HUES48 (cell line): ENCODE measurements around the gene CHRNB1.

Experiments
- H3K27ac ChIP-seq: one replicate; pipeline ENCODE4 v1.7.0; 2013; ENCODE audit warnings: low read depth, low read length, inconsistent platforms
- H3K27me3 ChIP-seq: 2 replicates; pipeline ENCODE4 v1.6.1; 2013; ENCODE audit warnings: mild to moderate bottlenecking, low read length; ENCODE audit not compliant: control insufficient read depth, insufficient read depth
- H3K36me3 ChIP-seq: 2 replicates; pipeline ENCODE4 v1.6.1; 2013; ENCODE audit warnings: low read length; ENCODE audit not compliant: control insufficient read depth, insufficient read depth
- H3K4me1 ChIP-seq: 2 replicates; pipeline ENCODE4 v1.6.1; 2013; ENCODE audit warnings: mild to moderate bottlenecking, low read length; ENCODE audit not compliant: control insufficient read depth, insufficient read depth
- H3K4me3 ChIP-seq: 2 replicates; pipeline ENCODE4 v1.5.1; 2013; ENCODE audit warnings: mild to moderate bottlenecking, low read depth, low read length
- H3K9ac ChIP-seq: 2 replicates; pipeline ENCODE4 v1.6.1; 2013; ENCODE audit warnings: mild to moderate bottlenecking, low read depth, low read length, moderate library complexity
- H3K9me3 ChIP-seq: 2 replicates; pipeline ENCODE4 v1.6.1; 2013; ENCODE audit warnings: low read length; ENCODE audit not compliant: control insufficient read depth, insufficient read depth

Gene CHRNB1

DNA sequence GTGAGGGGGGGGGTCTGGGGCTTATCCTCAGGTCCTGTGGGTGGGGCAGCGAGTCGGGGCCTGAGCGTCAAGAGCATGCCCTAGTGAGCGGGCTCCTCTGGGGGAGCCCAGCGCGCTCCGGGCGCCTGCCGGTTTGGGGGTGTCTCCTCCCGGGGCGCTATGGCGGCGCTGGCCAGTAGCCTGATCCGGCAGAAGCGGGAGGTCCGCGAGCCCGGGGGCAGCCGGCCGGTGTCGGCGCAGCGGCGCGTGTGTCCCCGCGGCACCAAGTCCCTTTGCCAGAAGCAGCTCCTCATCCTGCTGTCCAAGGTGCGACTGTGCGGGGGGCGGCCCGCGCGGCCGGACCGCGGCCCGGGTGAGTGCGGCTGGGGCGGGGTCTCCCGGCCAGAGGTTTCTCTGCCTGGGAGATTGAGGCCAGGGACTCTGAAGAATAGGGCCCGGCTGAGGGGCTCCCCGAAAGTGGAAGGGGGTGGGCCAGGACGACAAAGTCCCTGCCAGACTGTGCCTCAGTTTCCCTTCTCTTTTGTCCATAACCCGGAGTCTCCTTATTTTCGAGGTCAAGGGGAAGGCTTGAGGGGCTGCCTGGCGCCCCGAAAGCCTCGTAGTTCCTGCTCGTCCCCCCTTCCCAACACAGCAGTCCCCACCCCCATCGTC is 5.3 kb upstream of the CHRNB1 start, which contains the start of gene FGF11:
FGF11 (plus strand) TSS at position 51 of the 651 bp plus-strand sequence; CDS start at position 160, 109 bp downstream.
- H3K36me3 ChIP-seq: no peaks in the 10 kb centered on the region
- peaks cover 29% of the 10 kb centered on the region for H3K4me1 ChIP-seq
- peak within 1 kb of the TSS; percentile 92 for H3K4me3 ChIP-seq
- no peaks in the 10 kb centered on the region for H3K9me3 ChIP-seq
- peaks cover 24% of the 10 kb centered on the region for H3K27me3 ChIP-seq
- H3K9ac ChIP-seq: peak within 1 kb of the TSS; percentile 93
- H3K27ac ChIP-seq: peak within 1 kb of the TSS; percentile 86

DNA sequence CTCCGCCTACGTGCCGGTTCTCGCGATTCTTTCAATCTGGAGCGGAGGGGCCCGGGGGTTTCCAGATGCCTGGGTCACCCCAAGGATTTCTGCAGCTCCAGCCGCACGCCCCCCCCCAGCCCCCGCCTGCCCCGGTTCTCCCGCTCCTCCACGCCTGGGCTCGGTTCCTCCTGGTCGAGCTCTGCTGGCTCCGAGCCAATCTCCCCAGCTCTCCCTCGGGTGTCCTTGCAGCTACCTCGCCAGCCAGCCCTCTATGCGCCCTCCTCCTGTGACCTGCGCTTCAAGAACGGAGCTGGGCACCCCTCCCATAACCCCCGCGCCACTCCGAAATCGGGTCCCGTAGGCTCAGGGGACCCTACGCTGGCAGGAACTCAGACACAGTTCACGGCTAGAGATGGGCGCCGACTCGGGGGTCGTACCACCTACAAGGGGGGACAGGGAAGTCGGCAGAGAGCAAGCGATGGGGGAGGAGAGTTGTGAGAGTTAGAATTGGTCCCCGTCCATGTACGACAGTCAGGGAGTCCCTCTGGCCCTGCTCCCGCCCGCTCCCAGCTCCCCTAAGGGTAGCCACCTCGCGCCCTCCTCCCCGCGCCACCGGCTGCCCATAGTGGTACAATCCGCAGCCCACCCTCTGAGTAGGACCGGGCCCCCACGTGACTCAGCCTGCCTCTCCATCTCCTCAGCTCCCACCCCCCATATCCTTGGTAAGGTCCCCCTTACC is 4.6 kb upstream of the CHRNB1 start:
- peak overlapping the region; percentile 92 for H3K4me3 ChIP-seq
- H3K9me3 ChIP-seq: no peaks in the 10 kb centered on the region
- peak overlapping the region; percentile 93 for H3K9ac ChIP-seq
- H3K4me1 ChIP-seq: peaks cover 31% of the 10 kb centered on the region
- peak overlapping the region; percentile 86 for H3K27ac ChIP-seq
- no peaks in the 10 kb centered on the region for H3K36me3 ChIP-seq
- peaks cover 24% of the 10 kb centered on the region for H3K27me3 ChIP-seq

DNA sequence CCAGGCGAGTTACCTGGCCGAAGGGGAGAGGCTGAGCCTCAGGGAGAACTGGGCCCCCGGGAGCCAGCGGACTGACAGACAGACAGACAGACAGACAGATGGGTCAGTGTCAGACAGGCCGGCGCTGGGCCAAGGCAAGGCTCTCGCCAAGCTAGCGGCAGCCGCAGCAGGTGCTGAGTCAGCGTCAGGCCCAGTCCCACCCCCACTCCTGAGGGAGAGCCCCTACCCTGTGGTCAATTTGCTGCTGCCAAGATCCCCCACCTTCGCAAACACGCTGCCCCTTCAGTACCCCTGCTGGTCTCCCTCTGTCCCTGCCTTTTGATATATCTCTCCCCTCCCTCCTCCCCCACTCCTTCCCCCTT is 4.0 kb upstream of the CHRNB1 start:
- H3K4me3 ChIP-seq: peak overlapping the region; percentile 92
- H3K27ac ChIP-seq: peak overlapping the region; percentile 86

DNA sequence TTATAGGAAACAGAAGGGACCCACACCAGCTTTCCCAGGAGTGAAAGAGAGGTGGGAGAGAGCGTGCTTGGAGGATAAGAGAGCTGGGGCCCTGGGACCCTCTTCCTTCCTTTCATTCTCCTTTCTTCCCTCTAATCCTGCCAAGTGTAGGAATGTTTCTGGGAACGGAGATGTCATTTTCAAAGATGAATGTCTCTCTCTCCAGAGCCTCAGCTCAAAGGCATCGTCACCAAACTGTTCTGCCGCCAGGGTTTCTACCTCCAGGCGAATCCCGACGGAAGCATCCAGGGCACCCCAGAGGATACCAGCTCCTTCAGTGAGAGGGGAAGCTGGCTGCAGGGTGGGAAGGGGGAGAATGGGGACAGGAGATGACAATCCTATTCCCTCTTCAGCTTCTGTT is 3.6 kb upstream of the CHRNB1 start:
- Histone ChIP-seq H3K4me3 (peak overlapping the region; percentile 92), H3K9me3 (no peaks in the 10 kb centered on the region), H3K9ac (no peak overlapping the region), H3K27me3 (peaks cover 24% of the 10 kb centered on the region), H3K4me1 (peaks cover 28% of the 10 kb centered on the region), H3K36me3 (no peaks in the 10 kb centered on the region), H3K27ac (peak overlapping the region; percentile 46)

More for the DNA sequence above, 4.0 kb upstream of the CHRNB1 start:
- H3K9ac ChIP-seq: peak overlapping the region; percentile 93; the same call in 1 of the 2 replicates
- H3K36me3 ChIP-seq: no peaks in the 10 kb centered on the region
- H3K4me1 ChIP-seq: peaks cover 31% of the 10 kb centered on the region
- H3K27me3 ChIP-seq: peaks cover 24% of the 10 kb centered on the region
- H3K9me3 ChIP-seq: no peaks in the 10 kb centered on the region

DNA sequence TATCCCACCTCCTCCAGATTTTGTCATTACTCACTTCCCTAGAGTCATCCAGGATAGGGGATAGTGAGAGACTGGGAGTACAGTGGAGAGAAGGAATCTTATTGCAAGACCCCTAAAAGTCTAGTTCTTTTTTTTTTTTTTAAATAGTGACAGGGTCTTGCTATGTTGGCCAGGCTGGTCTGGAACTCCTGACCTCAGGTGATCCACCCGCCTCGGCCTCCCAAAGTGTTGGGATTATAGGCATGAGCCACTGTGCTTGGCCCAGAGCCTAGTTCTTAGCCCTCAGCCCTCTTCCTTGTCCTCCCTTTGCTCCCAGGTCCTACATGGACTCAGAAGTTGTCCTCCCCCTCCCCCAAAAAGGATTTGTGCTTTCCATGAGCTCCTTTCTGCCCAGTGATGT is 2.7 kb upstream of the CHRNB1 start:
- no peak overlapping the region for H3K4me3 ChIP-seq
- peaks cover 24% of the 10 kb centered on the region for H3K27me3 ChIP-seq
- H3K4me1 ChIP-seq: peaks cover 30% of the 10 kb centered on the region
- H3K9ac ChIP-seq: no peak overlapping the region
- no peaks in the 10 kb centered on the region for H3K9me3 ChIP-seq
- H3K36me3 ChIP-seq: no peaks in the 10 kb centered on the region
- H3K27ac ChIP-seq: no peak overlapping the region

DNA sequence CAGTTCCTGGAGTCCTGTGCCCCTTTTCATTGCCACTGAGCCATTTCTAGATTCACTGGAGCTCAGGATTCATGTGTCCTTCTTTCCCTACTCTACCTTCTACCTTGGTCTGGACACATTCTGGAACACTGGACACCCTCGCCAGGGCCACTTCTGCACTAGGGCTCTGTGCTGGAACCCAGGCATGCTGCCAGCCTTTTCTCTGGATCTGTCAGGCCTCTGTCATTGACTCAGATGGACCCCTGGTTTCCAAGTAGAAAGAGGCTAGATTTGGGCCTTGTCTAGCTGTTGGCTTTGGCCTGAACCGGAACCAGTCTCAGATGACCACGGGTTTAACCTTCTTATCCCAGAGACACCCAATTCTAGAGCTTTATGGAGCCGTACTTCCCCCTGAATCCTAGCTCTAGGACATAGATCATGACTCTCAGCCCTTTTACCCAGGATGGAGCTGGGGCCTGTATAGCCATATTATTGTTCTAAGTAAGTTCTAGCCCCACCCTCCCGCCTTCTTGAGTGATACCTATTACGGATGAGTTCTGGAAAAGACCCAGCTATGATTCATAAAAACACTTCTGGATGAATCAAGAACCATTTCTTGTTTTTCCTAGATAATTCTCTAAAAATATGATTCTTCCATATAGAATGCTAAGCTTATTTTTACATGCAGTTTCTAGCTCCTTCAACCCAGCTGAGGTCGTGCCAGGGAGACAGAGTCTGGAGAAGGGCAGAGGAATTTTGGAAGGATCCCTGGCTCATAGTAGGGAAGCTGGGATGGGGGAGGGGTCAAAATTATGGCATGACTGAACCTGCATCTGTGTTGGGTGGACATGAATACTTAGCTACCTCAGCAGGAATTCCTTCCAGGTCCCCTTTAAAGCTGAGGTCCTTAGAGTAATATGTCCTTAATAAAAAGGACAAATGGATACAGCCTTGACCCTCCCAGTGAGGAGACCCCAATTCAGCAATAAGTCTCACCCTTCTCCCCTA is 1.1 kb upstream of the CHRNB1 start:
- no peak overlapping the region for H3K4me3 ChIP-seq
- no peak overlapping the region for H3K9ac ChIP-seq
- H3K36me3 ChIP-seq: no peaks in the 10 kb centered on the region
- H3K27me3 ChIP-seq: peaks cover 10% of the 10 kb centered on the region
- H3K4me1 ChIP-seq: peaks cover 18% of the 10 kb centered on the region
- no peaks in the 10 kb centered on the region for H3K9me3 ChIP-seq
- H3K27ac ChIP-seq: no peak overlapping the region

DNA sequence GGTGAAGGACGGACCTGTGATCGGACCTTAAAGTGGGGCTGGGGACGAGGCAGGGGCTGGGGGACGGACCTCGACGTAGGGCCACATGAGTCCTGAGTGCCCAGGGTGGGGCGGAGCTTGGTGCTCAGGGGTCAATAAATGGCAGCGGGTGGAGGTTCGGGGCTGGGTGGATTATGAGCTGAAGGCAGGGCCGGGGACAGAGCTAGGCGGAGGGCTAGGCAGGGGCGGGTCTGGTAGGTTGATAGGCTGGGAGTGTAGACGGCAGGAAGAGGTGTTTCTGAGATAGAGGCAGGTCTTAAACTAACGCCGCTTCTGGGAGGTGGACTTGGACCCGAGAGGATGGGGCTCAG is 733 bp downstream of the CHRNB1 start:
- Histone ChIP-seq H3K27ac (peak overlapping the region; percentile 76), H3K4me3 (peak overlapping the region; percentile 68)

DNA sequence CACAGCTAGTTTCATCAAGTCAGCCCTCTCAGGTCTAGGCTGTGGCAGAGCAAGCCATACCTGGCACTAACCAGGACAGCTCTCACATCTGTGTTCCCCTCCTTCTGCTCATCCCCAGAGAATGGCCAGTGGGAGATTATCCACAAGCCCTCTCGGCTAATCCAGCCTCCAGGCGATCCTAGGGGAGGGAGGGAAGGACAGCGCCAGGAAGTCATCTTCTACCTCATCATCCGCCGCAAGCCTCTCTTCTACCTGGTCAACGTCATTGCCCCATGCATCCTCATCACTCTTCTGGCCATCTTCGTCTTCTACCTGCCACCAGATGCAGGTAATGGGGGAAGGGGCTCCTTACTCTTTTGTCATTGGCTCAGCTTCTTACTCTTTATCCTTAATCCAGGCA is 3.6 kb downstream of the CHRNB1 start:
- Histone ChIP-seq H3K4me1 (peaks cover 8% of the 10 kb centered on the region), H3K36me3 (no peaks in the 10 kb centered on the region), H3K4me3 (no peak overlapping the region), H3K27ac (no peak overlapping the region), H3K9ac (no peak overlapping the region), H3K9me3 (no peaks in the 10 kb centered on the region), H3K27me3 (no peaks in the 10 kb centered on the region)

More for the DNA sequence above, 733 bp downstream of the CHRNB1 start:
- Histone ChIP-seq H3K4me1 (peaks cover 15% of the 10 kb centered on the region), H3K9me3 (no peaks in the 10 kb centered on the region), H3K36me3 (no peaks in the 10 kb centered on the region), H3K27me3 (no peaks in the 10 kb centered on the region), H3K9ac (no peak overlapping the region)

DNA sequence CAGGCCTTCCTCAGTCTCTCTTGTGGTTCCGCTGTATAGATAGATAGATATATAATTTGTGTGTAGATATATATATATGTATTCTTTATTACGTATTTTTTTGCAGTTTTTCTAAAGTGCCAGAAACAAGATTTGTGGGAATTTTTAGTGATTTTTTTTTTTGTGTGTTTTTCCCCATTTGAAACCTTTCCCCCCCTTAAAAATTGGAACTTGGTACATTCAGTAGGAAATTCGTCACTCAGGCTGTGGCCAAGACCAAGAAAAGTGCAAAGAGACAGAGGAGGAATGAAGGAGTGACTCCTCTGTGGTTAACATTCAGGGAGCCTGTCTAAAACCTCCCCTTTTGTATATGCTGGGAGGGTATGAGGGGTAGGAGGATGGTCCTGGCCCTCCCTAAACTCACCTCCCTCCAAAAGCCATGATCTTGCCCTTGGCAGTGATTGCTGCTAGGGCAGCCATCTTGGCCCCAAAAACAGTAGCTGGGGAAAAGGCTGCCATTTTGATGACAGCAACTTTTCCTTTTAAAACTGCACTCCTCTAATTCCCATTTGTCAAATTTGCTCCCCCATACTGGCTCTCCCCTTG is 15.2 kb downstream of the CHRNB1 start:
- Histone ChIP-seq H3K27ac (no peak overlapping the region), H3K27me3 (no peaks in the 10 kb centered on the region), H3K36me3 (peaks cover 9% of the 10 kb centered on the region), H3K9ac (no peak overlapping the region), H3K4me3 (no peak overlapping the region), H3K4me1 (peaks cover 12% of the 10 kb centered on the region; the same call in 1 of the 2 replicates), H3K9me3 (no peaks in the 10 kb centered on the region)

DNA sequence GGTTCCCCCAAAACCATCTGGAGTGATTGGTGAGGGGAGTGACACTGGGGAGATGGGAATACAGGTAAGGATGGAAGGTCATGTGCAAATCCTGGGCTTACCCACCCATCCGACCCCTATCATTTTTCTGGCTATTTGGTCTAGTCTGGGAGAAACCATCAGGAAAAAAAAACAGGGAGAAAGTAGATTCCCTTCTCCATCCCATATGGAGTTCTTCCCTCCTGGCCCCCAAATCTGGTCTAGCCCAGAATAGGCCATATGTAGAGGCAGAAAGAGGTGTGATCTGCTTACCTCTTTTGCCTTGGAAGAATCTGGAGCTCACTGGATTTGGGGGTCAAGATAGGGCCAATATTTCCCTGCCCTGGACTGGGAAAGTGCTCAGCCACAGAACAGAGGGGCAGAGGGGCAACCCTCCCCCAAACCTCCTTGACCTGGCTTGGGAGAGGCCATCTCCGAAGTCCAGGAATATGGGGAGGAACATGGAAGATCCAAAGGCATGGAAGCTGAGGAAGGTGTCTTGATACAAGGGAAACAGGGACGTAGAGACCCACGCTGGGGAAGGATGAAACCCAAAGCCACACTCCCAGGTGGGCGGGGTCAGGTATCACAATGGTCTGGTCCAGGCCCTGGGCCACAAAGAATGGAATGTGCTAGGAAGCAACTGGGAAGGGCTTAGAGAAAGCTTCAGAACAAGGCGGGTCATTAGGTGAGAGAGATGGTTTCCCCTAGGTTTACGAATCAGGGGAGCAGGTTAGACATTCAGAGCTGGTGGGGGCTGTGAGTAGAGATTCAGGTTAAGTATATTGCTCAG is 16.2 kb downstream of the CHRNB1 start:
- Histone ChIP-seq H3K9me3 (no peaks in the 10 kb centered on the region), H3K27ac (no peak overlapping the region), H3K9ac (no peak overlapping the region), H3K4me3 (no peak overlapping the region), H3K36me3 (peaks cover 9% of the 10 kb centered on the region), H3K4me1 (peaks cover 9% of the 10 kb centered on the region; the same call in 1 of the 2 replicates), H3K27me3 (no peaks in the 10 kb centered on the region)
